DND-41 (cell line): ENCODE data around the gene SULT1A2.

ENCODE experiments used
- CTCF ChIP-seq: IDR thresholded peaks from 2 replicates; pipeline ENCODE4 v1.5.1; 2012; ENCODE audit warnings: borderline replicate concordance, low read length, moderate library complexity, mild to moderate bottlenecking; ENCODE audit not compliant: poor library complexity, severe bottlenecking; ENCODE audit errors: extremely low read depth
- EZH2 ChIP-seq: IDR thresholded peaks from 3 replicates; pipeline ENCODE4 v1.6.1; 2012; ENCODE audit warnings: borderline replicate concordance, low read depth, mild to moderate bottlenecking, moderate library complexity, low read length, inconsistent platforms; ENCODE audit not compliant: severe bottlenecking

GRCh38 chr16:28616636-28617035, 19.8 kb upstream of the SULT1A2 start:
- TF ChIP-seq CTCF, result no peak
- TF ChIP-seq EZH2, result no peak
